HCT116 (cell line): ENCODE results near the gene PCDH9. TPM values are rescaled to one million over a fixed set of nuclear protein-coding genes. Genes with fewer than 3 reads are reported as not detected.

ENCODE experiments used
- ATAC-seq: fragments of 200-7000 bp; cut with Tn5 transposase; 2 replicates; pipeline ENCODE4 v1.9.1; 2020; ENCODE audit warnings: mild to moderate bottlenecking, moderate library complexity
- BruUV-seq: library from RNA; stranded (reverse); fragments of 400-500 nt; replicated peaks from 2 replicates; lab custom pipeline; 2021; lab: Mats Ljungman, UMichigan
- CTCF ChIA-PET: fragments of 300-600 bp; sonication (Branson Sonifier 250); formaldehyde crosslinking; loops from one replicate; lab custom pipeline; 2021; ENCODE audit warnings: antibody characterized with exemption; lab: Charles Lee
- POLR2A ChIA-PET: fragments of 300-600, 350-600 bp; sonication (Branson Sonifier 250); formaldehyde crosslinking; loops from one replicate; lab custom pipeline; 2021; ENCODE audit warnings: antibody characterized with exemption; lab: Charles Lee
- RAD21 ChIA-PET, 2 experiments: fragments of 300-600 bp; sonication (Branson Sonifier 250); formaldehyde crosslinking; loops; one replicate each; lab custom pipeline; 2023; ENCODE audit warnings: low total read pairs in 2 of 2; ENCODE audit not compliant: uncharacterized antibody in 2 of 2, unreplicated experiment in 2 of 2, low non-redundant PET in 1 of 2; lab: Charles Lee
- DNase-seq: peaks from one replicate; pipeline ENCODE4 v3.0.0-alpha.2; 2010; ENCODE audit warnings: low read depth, low spot score
- H2AFZ ChIP-seq: fragments of 200-600 bp; shearing (Covaris generic), sonication (generic); 2 replicates; pipeline ENCODE4 v1.6.1; 2017; ENCODE audit warnings: low read depth, mixed run types, mixed read lengths, antibody characterized with exemption, low read length; ENCODE audit not compliant: poor library complexity, severe bottlenecking
- H3K27ac ChIP-seq: 2 replicates; pipeline ENCODE4 v1.5.1; 2012; ENCODE audit warnings: low read depth, low read length
- H3K27me3 ChIP-seq: fragments of 200-600 bp; sonication (generic); 2 replicates; pipeline ENCODE4 v1.6.1; 2016; ENCODE audit warnings: mixed run types, low read length, mixed read lengths; ENCODE audit not compliant: insufficient read depth
- H3K36me3 ChIP-seq, 2 experiments: fragments of 200-500 bp in 1 of 2; fragments of 200-600 bp in 1 of 2; sonication (Bioruptor generic) in 1 of 2; sonication (generic) in 1 of 2; 2 replicates each; pipeline versions ENCODE4 v1.5.1 to v1.6.1; 2014 to 2016; ENCODE audit warnings: low read length in 2 of 2, inconsistent platforms in 1 of 2, mixed read lengths in 1 of 2, mixed run types in 1 of 2; ENCODE audit not compliant: insufficient read depth in 2 of 2, control insufficient read depth in 1 of 2
- H3K4me1 ChIP-seq, 2 experiments: fragments of 200-600 bp in 1 of 2; sonication (generic) in 1 of 2; 2 replicates each; pipeline versions ENCODE4 v1.5.1 to v1.6.1; 2012 to 2017; ENCODE audit warnings: low read length in 2 of 2, inconsistent platforms in 1 of 2, mild to moderate bottlenecking in 1 of 2, mixed read lengths in 1 of 2, mixed run types in 1 of 2, moderate library complexity in 1 of 2; ENCODE audit not compliant: insufficient read depth in 2 of 2, control insufficient read depth in 1 of 2
- H3K4me2 ChIP-seq: fragments of 200-600 bp; sonication (generic); 2 replicates; pipeline ENCODE4 v1.6.1; 2017; ENCODE audit warnings: mixed run types, low read length, mixed read lengths
- H3K4me3 ChIP-seq, 2 experiments: fragments of 200-600 bp in 1 of 2; sonication (generic) in 1 of 2; replicated peaks in 1 of 2; 2 replicates each; pipeline ENCODE4 v1.5.1; 2011 to 2016; ENCODE audit warnings: low read length in 2 of 2, control low read depth in 1 of 2, low read depth in 1 of 2, mild to moderate bottlenecking in 1 of 2, mixed read lengths in 1 of 2, mixed run types in 1 of 2
- H3K79me2 ChIP-seq: fragments of 200-600 bp; sonication (generic); 2 replicates; pipeline ENCODE4 v1.6.1; 2017; ENCODE audit warnings: mild to moderate bottlenecking, mixed run types, low read length, moderate library complexity, mixed read lengths; ENCODE audit not compliant: insufficient read depth
- H3K9ac ChIP-seq: fragments of 200-600 bp; sonication (generic); 2 replicates; pipeline ENCODE4 v1.6.1; 2016; ENCODE audit warnings: low read length, mixed read lengths
- H3K9me2 ChIP-seq: fragments of 200-600 bp; sonication (generic), shearing (Covaris generic); 2 replicates; pipeline ENCODE4 v1.6.1; 2017; ENCODE audit warnings: mixed run types, mild to moderate bottlenecking, moderate library complexity; ENCODE audit not compliant: insufficient read depth
- H3K9me3 ChIP-seq, 2 experiments: fragments of 200-500 bp in 1 of 2; fragments of 200-600 bp in 1 of 2; sonication (Bioruptor generic) in 1 of 2; sonication (generic) in 1 of 2; 2 replicates each; pipeline ENCODE4 v1.6.1; 2014 to 2017; ENCODE audit warnings: low read length in 2 of 2, mixed read lengths in 2 of 2, inconsistent platforms in 1 of 2, low read depth in 1 of 2, mild to moderate bottlenecking in 1 of 2, mixed run types in 1 of 2, moderate library complexity in 1 of 2; ENCODE audit not compliant: control insufficient read depth in 1 of 2, insufficient read depth in 1 of 2
- H4K20me1 ChIP-seq: fragments of 200-600 bp; sonication (generic), shearing (Covaris generic); 2 replicates; pipeline ENCODE4 v1.6.1; 2017; ENCODE audit warnings: mixed run types, mild to moderate bottlenecking, moderate library complexity; ENCODE audit not compliant: insufficient read depth
- ATF3 ChIP-seq: IDR thresholded peaks from 2 replicates; pipeline ENCODE4 v1.6.1; 2012
- CBX3 ChIP-seq: IDR thresholded peaks from 2 replicates; pipeline ENCODE4 v1.6.1; 2012; ENCODE audit warnings: low read depth
- CEBPB ChIP-seq: IDR thresholded peaks from 2 replicates; pipeline ENCODE4 v1.6.1; 2012; ENCODE audit warnings: low read depth
- EGR1 ChIP-seq: IDR thresholded peaks from 2 replicates; pipeline ENCODE4 v1.6.1; 2012; ENCODE audit warnings: low read depth
- ELF1 ChIP-seq: IDR thresholded peaks from 2 replicates; pipeline ENCODE4 v1.6.1; 2012; ENCODE audit warnings: low read depth, borderline replicate concordance
- EZH2 ChIP-seq: fragments of 200-600 bp; sonication (generic); IDR thresholded peaks from 2 replicates; pipeline ENCODE4 v1.6.1; 2017; ENCODE audit warnings: antibody characterized with exemption, mixed run types
- EZH2phosphoT487 ChIP-seq: fragments of 200-600 bp; IDR thresholded peaks from 2 replicates; pipeline ENCODE4 v1.6.1; 2018; ENCODE audit warnings: antibody characterized with exemption, borderline replicate concordance
- FOSL1 ChIP-seq: IDR thresholded peaks from 2 replicates; pipeline ENCODE4 v1.6.1; 2012; ENCODE audit warnings: low read depth
- JUND ChIP-seq: IDR thresholded peaks from 2 replicates; pipeline ENCODE4 v1.6.1; 2012
- POLR2AphosphoS5 ChIP-seq: IDR thresholded peaks from 2 replicates; pipeline ENCODE4 v1.6.1; 2011; ENCODE audit warnings: mild to moderate bottlenecking, low read depth, low read length, moderate library complexity
- SIN3A ChIP-seq: IDR thresholded peaks from 2 replicates; pipeline ENCODE4 v1.6.1; 2012; ENCODE audit warnings: low read depth
- SP1 ChIP-seq: IDR thresholded peaks from 2 replicates; pipeline ENCODE4 v1.6.1; 2012; ENCODE audit warnings: low read depth
- SRF ChIP-seq: IDR thresholded peaks from 2 replicates; pipeline ENCODE4 v1.6.1; 2012; ENCODE audit warnings: low read depth
- TCF7L2 ChIP-seq: IDR thresholded peaks from 2 replicates; pipeline ENCODE4 v1.7.0; 2011; ENCODE audit warnings: borderline replicate concordance, inconsistent platforms; ENCODE audit not compliant: insufficient read depth, insufficient read length; ENCODE audit errors: extremely low read depth
- YY1 ChIP-seq: IDR thresholded peaks from 2 replicates; pipeline ENCODE4 v1.6.1; 2011; ENCODE audit warnings: low read length, low read depth, moderate library complexity, mild to moderate bottlenecking; ENCODE audit not compliant: insufficient replicate concordance; ENCODE audit errors: extremely low read depth
- ZFX ChIP-seq: fragments of 450-650 bp; IDR thresholded peaks from 2 replicates; pipeline ENCODE4 v1.6.1; 2017
- intact Hi-C: fragments of 100-400 bp; cut with micrococcal nuclease; formaldehyde crosslinking; loops from 2 replicates; pipeline ENCODE4 v1.10.0; 2022
- total RNA-seq: library from RNA; stranded (reverse); gene quantifications from one replicate; pipeline ENCODE4 v1.2.1, GENCODE V29; 2021; ENCODE audit not compliant: unreplicated experiment
- TF ChIP-seq, protein P1 (sequence below): IDR thresholded peaks from 2 replicates; pipeline ENCODE4 v1.6.1; 2012; ENCODE audit warnings: low read depth
- TF ChIP-seq, protein P2 (sequence below), 3 experiments: fragments of 200-600 bp in 1 of 3; sonication (generic) in 1 of 3; IDR thresholded peaks in 2 of 3; conservative IDR thresholded peaks in 1 of 3; 2 replicates each; pipeline ENCODE4 v1.5.1; 2012 to 2017; ENCODE audit warnings: low read depth in 2 of 3, low read length in 2 of 3, antibody characterized with exemption in 1 of 3, borderline replicate concordance in 1 of 3, control low read depth in 1 of 3, mild to moderate bottlenecking in 1 of 3, mixed read lengths in 1 of 3, mixed run types in 1 of 3, moderate library complexity in 1 of 3; ENCODE audit not compliant: insufficient read depth in 1 of 3

PCDH9 gene
- total RNA-seq, 1 experiment from 2014 or later = 0.02 TPM

- H3K4me2 ChIP-seq = no peak overlapping the region
- TF ChIP-seq FOSL1 (no peak), CEBPB (no peak), ATF3 (no peak), EGR1 (no peak), POLR2AphosphoS5 (no peak), ZFX (no peak), ELF1 (no peak), JUND (no peak), SRF (no peak), EZH2 (no peak), TCF7L2 (no peak), SP1 (no peak), YY1 (no peak), SIN3A (no peak), CBX3 (no peak), EZH2phosphoT487 (no peak)
- TF ChIP-seq, protein P1, sequence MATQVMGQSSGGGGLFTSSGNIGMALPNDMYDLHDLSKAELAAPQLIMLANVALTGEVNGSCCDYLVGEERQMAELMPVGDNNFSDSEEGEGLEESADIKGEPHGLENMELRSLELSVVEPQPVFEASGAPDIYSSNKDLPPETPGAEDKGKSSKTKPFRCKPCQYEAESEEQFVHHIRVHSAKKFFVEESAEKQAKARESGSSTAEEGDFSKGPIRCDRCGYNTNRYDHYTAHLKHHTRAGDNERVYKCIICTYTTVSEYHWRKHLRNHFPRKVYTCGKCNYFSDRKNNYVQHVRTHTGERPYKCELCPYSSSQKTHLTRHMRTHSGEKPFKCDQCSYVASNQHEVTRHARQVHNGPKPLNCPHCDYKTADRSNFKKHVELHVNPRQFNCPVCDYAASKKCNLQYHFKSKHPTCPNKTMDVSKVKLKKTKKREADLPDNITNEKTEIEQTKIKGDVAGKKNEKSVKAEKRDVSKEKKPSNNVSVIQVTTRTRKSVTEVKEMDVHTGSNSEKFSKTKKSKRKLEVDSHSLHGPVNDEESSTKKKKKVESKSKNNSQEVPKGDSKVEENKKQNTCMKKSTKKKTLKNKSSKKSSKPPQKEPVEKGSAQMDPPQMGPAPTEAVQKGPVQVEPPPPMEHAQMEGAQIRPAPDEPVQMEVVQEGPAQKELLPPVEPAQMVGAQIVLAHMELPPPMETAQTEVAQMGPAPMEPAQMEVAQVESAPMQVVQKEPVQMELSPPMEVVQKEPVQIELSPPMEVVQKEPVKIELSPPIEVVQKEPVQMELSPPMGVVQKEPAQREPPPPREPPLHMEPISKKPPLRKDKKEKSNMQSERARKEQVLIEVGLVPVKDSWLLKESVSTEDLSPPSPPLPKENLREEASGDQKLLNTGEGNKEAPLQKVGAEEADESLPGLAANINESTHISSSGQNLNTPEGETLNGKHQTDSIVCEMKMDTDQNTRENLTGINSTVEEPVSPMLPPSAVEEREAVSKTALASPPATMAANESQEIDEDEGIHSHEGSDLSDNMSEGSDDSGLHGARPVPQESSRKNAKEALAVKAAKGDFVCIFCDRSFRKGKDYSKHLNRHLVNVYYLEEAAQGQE = no peak
- TF ChIP-seq, protein P2, sequence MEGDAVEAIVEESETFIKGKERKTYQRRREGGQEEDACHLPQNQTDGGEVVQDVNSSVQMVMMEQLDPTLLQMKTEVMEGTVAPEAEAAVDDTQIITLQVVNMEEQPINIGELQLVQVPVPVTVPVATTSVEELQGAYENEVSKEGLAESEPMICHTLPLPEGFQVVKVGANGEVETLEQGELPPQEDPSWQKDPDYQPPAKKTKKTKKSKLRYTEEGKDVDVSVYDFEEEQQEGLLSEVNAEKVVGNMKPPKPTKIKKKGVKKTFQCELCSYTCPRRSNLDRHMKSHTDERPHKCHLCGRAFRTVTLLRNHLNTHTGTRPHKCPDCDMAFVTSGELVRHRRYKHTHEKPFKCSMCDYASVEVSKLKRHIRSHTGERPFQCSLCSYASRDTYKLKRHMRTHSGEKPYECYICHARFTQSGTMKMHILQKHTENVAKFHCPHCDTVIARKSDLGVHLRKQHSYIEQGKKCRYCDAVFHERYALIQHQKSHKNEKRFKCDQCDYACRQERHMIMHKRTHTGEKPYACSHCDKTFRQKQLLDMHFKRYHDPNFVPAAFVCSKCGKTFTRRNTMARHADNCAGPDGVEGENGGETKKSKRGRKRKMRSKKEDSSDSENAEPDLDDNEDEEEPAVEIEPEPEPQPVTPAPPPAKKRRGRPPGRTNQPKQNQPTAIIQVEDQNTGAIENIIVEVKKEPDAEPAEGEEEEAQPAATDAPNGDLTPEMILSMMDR (IDR thresholded peaks at IDR 0.05 in 2 of 3, conservative IDR thresholded peaks at IDR 0.05 in 1 of 3; ENCODE audit: borderline replicate concordance in 1 of 3, insufficient read depth in 1 of 3, low read depth in 2 of 3, low read length in 2 of 3) = no peak
- CTCF ChIA-PET = no interaction called here
Observed at GRCh38 chr13:66301006-66301405, 929.1 kb downstream of the PCDH9 start.

More at GRCh38 chr13:66301006-66301405, 929.1 kb downstream of the PCDH9 start:
- Histone ChIP-seq H3K9me2 (no peaks in the 10 kb centered on the region), H3K79me2 (no peaks in the 10 kb centered on the region), H3K27ac (no peak overlapping the region), H4K20me1 (no peaks in the 10 kb centered on the region), H2AFZ (no peak overlapping the region), H3K9me3 (peaks cover 0 to 6% of the 10 kb centered on the region in 2 experiments; a peak in 3 of 4 replicates), H3K36me3 (no peaks in the 10 kb centered on the region), H3K4me3 (no peak overlapping the region), H3K9ac (no peak overlapping the region), H3K27me3 (no peaks in the 10 kb centered on the region), H3K4me1 (no peaks in the 10 kb centered on the region)
- RAD21 ChIA-PET = no interaction called here
- intact Hi-C loops = no loop called here
- DNase-seq (no peak), ATAC-seq (no peak)
- BruUV-seq = no TSS peak
- POLR2A ChIA-PET = no interaction called here
